Hepatocyte (in vitro differentiated cells): Measurements from ENCODE around the gene ADGRF1. TPM values are rescaled to one million over a fixed set of nuclear protein-coding genes. Genes with fewer than 3 reads are reported as not detected.
"Not testable (repeated sequence)": the region's sequence is repeated elsewhere in the genome, so short reads cannot be mapped to it uniquely, and the experiment has no call there.

Source experiments
- DNase-seq: peaks from one replicate; pipeline ENCODE4 v3.0.0-alpha.2; 2016; ENCODE audit warnings: low spot score
- H2AFZ ChIP-seq: fragments of 200-600 bp; sonication (generic); 2 replicates; pipeline ENCODE4 v1.6.0; 2016; ENCODE audit warnings: antibody characterized with exemption, mild to moderate bottlenecking
- H3K27ac ChIP-seq: fragments of 200-600 bp; sonication (generic); 2 replicates; pipeline ENCODE4 v1.5.1; 2016; ENCODE audit warnings: mild to moderate bottlenecking
- H3K27me3 ChIP-seq: fragments of 200-600 bp; sonication (generic); 2 replicates; pipeline ENCODE4 v1.6.1; 2016
- H3K36me3 ChIP-seq: fragments of 200-600 bp; sonication (generic); replicated peaks from 2 replicates; pipeline ENCODE4 v1.5.1; 2016; ENCODE audit warnings: low read depth; ENCODE audit not compliant: insufficient read depth
- H3K4me1 ChIP-seq: fragments of 200-600 bp; sonication (generic); 2 replicates; pipeline ENCODE4 v1.5.1; 2016; ENCODE audit warnings: mild to moderate bottlenecking, moderate library complexity; ENCODE audit not compliant: insufficient read depth
- H3K4me2 ChIP-seq: fragments of 200-600 bp; sonication (generic); 2 replicates; pipeline ENCODE4 v1.6.0; 2016
- H3K4me3 ChIP-seq: fragments of 200-600 bp; sonication (generic); 2 replicates; pipeline ENCODE4 v1.5.1; 2016; ENCODE audit warnings: mild to moderate bottlenecking
- H3K79me2 ChIP-seq: fragments of 200-600 bp; sonication (generic); 2 replicates; pipeline ENCODE4 v1.6.0; 2017; ENCODE audit warnings: mild to moderate bottlenecking
- H3K9me2 ChIP-seq: fragments of 200-600 bp; sonication (generic); replicated peaks from 2 replicates; pipeline ENCODE4 v1.6.0; 2017; ENCODE audit warnings: mild to moderate bottlenecking; ENCODE audit not compliant: insufficient read depth
- H3K9me3 ChIP-seq: fragments of 200-600 bp; sonication (generic); 2 replicates; pipeline ENCODE4 v1.5.1; 2016; ENCODE audit warnings: low read depth, mild to moderate bottlenecking
- H4K20me1 ChIP-seq: fragments of 200-600 bp; sonication (generic); 2 replicates; pipeline ENCODE4 v1.6.0; 2016; ENCODE audit warnings: mild to moderate bottlenecking; ENCODE audit not compliant: insufficient read depth, poor library complexity, severe bottlenecking
- EZH2 ChIP-seq: fragments of 200-600 bp; sonication (generic); IDR thresholded peaks from 2 replicates; pipeline ENCODE4 v1.6.1; 2016; ENCODE audit warnings: antibody characterized with exemption, mild to moderate bottlenecking, borderline replicate concordance
- EZH2phosphoT487 ChIP-seq: fragments of 200-600 bp; sonication (generic); IDR thresholded peaks from one replicate; pipeline ENCODE4 v1.6.1; 2018; ENCODE audit warnings: antibody characterized with exemption, mild to moderate bottlenecking, low read depth, moderate library complexity; ENCODE audit not compliant: unreplicated experiment, severe bottlenecking
- WGBS: methylation state at CpG from one replicate; pipeline ENCODE4 v1.1.6; 2016; ENCODE audit warnings: low lambda C conversion rate; ENCODE audit errors: missing lambda C conversion rate; 5-methylcytosine and 5-hydroxymethylcytosine counted together
- polyA plus RNA-seq: library from polyadenylated mRNA; unstranded; fragments of >200 nt; fragmentation: Nextera tagmentation; extraction: Ambion mirVana; gene quantifications from 2 replicates; pipeline ENCODE4 v1.2.1, GENCODE V29; 2016
- total RNA-seq: library from RNA; depleted of rRNA; stranded (reverse); fragments of >200 nt; gene quantifications from 2 replicates; pipeline ENCODE4 v1.2.3, GENCODE V29; 2014
- TF ChIP-seq, protein P1 (sequence below): fragments of 200-600 bp; sonication (generic); IDR thresholded peaks from 2 replicates; pipeline ENCODE4 v1.5.1; 2016; ENCODE audit warnings: antibody characterized with exemption, mild to moderate bottlenecking; ENCODE audit not compliant: poor library complexity

The ADGRF1 gene
- total and polyA plus RNA-seq, 2 experiments from 2014 or later: 1.7 to 2.8 TPM

DNA sequence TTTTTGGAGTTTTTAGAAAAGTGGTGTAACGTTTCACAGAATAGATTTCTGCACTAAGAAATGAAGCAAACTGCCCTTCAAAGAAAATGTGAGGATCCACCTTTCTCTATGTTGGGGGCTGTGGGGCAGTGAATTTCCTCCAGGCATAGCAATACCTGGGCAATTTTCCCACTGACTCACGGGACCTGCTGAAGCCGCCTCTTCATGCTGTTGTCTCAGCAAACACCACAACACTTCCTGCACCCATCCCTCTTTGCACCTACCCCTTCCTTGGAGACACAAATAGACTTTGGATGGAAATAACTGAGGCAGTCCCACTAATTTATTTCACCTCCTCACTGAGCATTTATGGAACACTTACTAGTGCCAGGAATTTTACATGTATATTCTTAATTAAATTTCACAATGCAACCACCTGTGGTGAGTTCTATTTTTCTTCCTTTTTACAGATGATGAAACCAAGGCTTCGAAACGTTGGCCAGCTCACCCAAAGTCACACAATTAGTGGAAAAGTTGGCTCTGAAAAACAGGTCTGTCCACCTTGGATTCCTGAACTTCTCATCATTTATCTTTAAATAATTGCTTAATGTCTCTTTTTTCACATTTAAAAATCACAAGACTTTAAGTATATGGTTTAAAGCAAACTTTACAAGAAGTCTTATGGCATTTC lies 17.2 kb upstream of the ADGRF1 start:
- DNase-seq: no peak
- no peak overlapping the region for H3K4me3 ChIP-seq
- H3K9me3 ChIP-seq: no peaks in the 10 kb centered on the region
- no peaks in the 10 kb centered on the region for H4K20me1 ChIP-seq
- H3K79me2 ChIP-seq: no peaks in the 10 kb centered on the region
- H3K27me3 ChIP-seq: no peaks in the 10 kb centered on the region
- 71% methylated on average over 5 of the region's 5 CpGs for WGBS
- no peaks in the 10 kb centered on the region for H3K4me1 ChIP-seq
- no peak overlapping the region for H2AFZ ChIP-seq
- H3K4me2 ChIP-seq: no peak overlapping the region
- H3K27ac ChIP-seq: no peak overlapping the region
- no peaks in the 10 kb centered on the region for H3K9me2 ChIP-seq
- no peaks in the 10 kb centered on the region for H3K36me3 ChIP-seq
- TF ChIP-seq, protein P1, sequence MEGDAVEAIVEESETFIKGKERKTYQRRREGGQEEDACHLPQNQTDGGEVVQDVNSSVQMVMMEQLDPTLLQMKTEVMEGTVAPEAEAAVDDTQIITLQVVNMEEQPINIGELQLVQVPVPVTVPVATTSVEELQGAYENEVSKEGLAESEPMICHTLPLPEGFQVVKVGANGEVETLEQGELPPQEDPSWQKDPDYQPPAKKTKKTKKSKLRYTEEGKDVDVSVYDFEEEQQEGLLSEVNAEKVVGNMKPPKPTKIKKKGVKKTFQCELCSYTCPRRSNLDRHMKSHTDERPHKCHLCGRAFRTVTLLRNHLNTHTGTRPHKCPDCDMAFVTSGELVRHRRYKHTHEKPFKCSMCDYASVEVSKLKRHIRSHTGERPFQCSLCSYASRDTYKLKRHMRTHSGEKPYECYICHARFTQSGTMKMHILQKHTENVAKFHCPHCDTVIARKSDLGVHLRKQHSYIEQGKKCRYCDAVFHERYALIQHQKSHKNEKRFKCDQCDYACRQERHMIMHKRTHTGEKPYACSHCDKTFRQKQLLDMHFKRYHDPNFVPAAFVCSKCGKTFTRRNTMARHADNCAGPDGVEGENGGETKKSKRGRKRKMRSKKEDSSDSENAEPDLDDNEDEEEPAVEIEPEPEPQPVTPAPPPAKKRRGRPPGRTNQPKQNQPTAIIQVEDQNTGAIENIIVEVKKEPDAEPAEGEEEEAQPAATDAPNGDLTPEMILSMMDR: no peak
- no peak for TF ChIP-seq EZH2
- no peak for TF ChIP-seq EZH2phosphoT487

DNA sequence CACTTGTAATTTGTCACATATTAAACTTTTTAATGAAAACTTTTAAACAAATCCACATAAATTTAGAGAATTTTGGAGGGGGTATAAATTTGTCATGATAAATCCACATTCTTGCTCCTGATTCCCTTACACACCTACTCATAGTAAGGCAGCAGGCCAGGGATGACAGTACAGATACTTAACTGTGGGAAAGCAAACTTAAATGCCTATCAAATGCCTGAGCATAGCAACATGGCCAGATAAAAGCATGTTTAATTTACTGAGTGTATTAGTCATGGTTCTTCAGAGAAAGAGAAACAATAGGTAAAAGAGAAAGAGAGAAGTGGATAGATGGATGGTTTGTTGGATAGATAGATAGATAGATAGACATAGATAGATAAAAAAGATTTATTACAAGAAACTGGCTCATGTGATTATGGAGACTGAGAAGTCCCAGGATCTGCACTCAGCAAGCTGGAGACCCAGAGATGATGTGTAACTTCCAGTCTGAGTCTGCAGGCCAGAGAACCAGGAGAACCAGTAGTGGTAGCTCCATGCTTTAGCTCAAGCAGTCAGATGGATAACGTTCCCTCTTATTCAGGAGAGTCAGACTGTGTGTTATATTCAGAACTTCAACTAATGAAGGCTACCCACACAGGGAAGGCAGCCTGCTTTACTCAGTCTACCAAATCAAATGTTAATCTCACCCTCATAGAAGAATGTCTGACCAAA lies 15.9 kb upstream of the ADGRF1 start:
- H3K9me3 ChIP-seq: no peaks in the 10 kb centered on the region
- H4K20me1 ChIP-seq: no peaks in the 10 kb centered on the region
- H3K9me2 ChIP-seq: no peaks in the 10 kb centered on the region
- no peaks in the 10 kb centered on the region for H3K79me2 ChIP-seq
- H3K27ac ChIP-seq: no peak overlapping the region
- no peaks in the 10 kb centered on the region for H3K27me3 ChIP-seq
- DNase-seq: no peak
- H3K36me3 ChIP-seq: no peaks in the 10 kb centered on the region
- no peak overlapping the region for H3K4me2 ChIP-seq
- H3K4me3 ChIP-seq: no peak overlapping the region
- no peaks in the 10 kb centered on the region for H3K4me1 ChIP-seq
- no peak for TF ChIP-seq EZH2phosphoT487
- TF ChIP-seq, protein P1: no peak
- no peak for TF ChIP-seq EZH2
- 88% methylated on average over 1 of the region's 1 CpG for WGBS
- no peak overlapping the region for H2AFZ ChIP-seq

DNA sequence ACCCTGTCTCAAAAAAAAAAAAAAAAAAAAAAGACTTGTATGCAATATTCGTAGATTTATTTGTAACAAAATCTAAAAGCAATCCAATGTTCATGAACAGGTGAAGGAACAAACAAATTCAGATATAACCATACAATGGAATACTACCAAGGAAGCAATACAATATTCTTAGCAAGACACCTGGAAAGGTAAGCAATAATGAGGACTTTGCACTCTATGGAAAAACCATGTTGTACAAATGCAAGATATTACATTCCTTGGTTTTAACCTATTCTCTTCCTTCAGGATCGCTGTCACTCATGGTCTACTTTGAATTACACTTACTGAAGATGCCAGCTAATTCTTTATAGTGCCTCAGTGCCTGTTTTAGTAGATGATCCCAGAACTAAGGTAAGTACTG lies 14.7 kb upstream of the ADGRF1 start:
- TF ChIP-seq, protein P1: no peak
- TF ChIP-seq EZH2phosphoT487 (no peak), EZH2 (no peak)
- WGBS: 91% methylated on average over 2 of the region's 2 CpGs

DNA sequence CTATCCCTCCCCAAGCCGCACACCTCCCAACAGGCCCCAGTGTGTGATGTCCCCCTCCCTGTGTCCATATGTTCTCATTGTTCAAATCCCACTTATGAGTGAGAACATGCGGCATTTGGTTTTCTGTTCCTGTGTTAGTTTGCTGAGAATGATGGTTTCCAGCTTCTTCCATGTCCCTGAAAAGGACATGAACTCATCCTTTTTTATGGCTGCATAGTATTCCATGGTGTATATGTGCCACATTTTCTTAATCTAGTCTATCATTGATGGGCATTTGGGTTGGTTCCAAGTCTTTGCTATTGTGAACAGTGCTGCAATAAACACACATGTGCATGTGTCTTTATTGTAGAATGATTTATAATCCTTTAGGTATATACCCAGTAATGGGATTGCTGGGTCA lies 12.2 kb upstream of the ADGRF1 start:
- H3K27me3 ChIP-seq, H4K20me1 ChIP-seq, H3K4me3 ChIP-seq, DNase-seq, H3K4me1 ChIP-seq, H3K9me2 ChIP-seq, H3K27ac ChIP-seq, H2AFZ ChIP-seq, H3K9me3 ChIP-seq, H3K36me3 ChIP-seq, H3K79me2 ChIP-seq, H3K4me2 ChIP-seq: not testable (repeated sequence)
- WGBS: 100% methylated on average over 2 of the region's 2 CpGs

More for the DNA sequence above, 14.7 kb upstream of the ADGRF1 start:
- Histone ChIP-seq H2AFZ (no peak overlapping the region), H3K4me1 (no peaks in the 10 kb centered on the region), H3K27me3 (no peaks in the 10 kb centered on the region), H3K79me2 (no peaks in the 10 kb centered on the region), H3K9me2 (no peaks in the 10 kb centered on the region), H3K4me3 (no peak overlapping the region), H3K4me2 (no peak overlapping the region), H3K36me3 (no peaks in the 10 kb centered on the region), H3K9me3 (no peaks in the 10 kb centered on the region), H4K20me1 (no peaks in the 10 kb centered on the region), H3K27ac (no peak overlapping the region)
- DNase-seq: no peak
